H1 (cell line): ENCODE measurements around the gene MAP7D2. TPM values are rescaled to one million over a fixed set of nuclear protein-coding genes. Genes with fewer than 3 reads are reported as not detected.

Experiments
- CTCF ChIA-PET: fragments of 300-600 bp; sonication (Branson Sonifier 250); formaldehyde crosslinking; loops from one replicate; lab custom pipeline; 2021; ENCODE audit not compliant: partially characterized antibody; lab: Charles Lee
- POLR2A ChIA-PET: fragments of 300-600 bp; sonication (Branson Sonifier 250); formaldehyde crosslinking; loops from one replicate; lab custom pipeline; 2021; ENCODE audit warnings: inconsistent platforms; ENCODE audit not compliant: partially characterized antibody; lab: Charles Lee
- DNase-seq, 2 experiments: peaks; one replicate each; pipeline versions ENCODE4 v3.0.0 to v3.0.0-alpha.2; 2010 to 2022; ENCODE audit warnings: low spot score in 2 of 2, low read depth in 1 of 2, mixed read lengths in 1 of 2
- FAIRE-seq: peaks from 2 replicates; lab custom pipeline; 2011; peaks lifted over from hg19 to GRCh38; lab: Jason Lieb, UNC
- H2AFZ ChIP-seq: 2 replicates; pipeline ENCODE4 v1.8.1; 2012; ENCODE audit warnings: low read length, inconsistent platforms
- H2AK5ac ChIP-seq: 2 replicates; pipeline ENCODE4 v1.6.1; 2013; ENCODE audit warnings: low read depth, low read length
- H2BK120ac ChIP-seq: replicated peaks from 2 replicates; pipeline ENCODE3; 2013; ENCODE audit warnings: low read depth, low read length, inconsistent platforms
- H2BK12ac ChIP-seq: 2 replicates; pipeline ENCODE4 v1.6.1; 2013; ENCODE audit warnings: low read depth, low read length
- H2BK15ac ChIP-seq: 2 replicates; pipeline ENCODE4 v1.6.1; 2013; ENCODE audit warnings: low read length
- H2BK20ac ChIP-seq: 2 replicates; pipeline ENCODE4 v1.6.1; 2013; ENCODE audit warnings: low read length
- H2BK5ac ChIP-seq: 2 replicates; pipeline ENCODE4 v1.6.1; 2013; ENCODE audit warnings: low read depth, low read length
- H3K14ac ChIP-seq: 2 replicates; pipeline ENCODE4 v1.6.1; 2013; ENCODE audit warnings: inconsistent platforms; ENCODE audit not compliant: insufficient read length
- H3K18ac ChIP-seq: 2 replicates; pipeline ENCODE4 v1.6.1; 2013; ENCODE audit warnings: low read length; ENCODE audit errors: extremely low read depth
- H3K23ac ChIP-seq: 2 replicates; pipeline ENCODE4 v1.6.1; 2013; ENCODE audit warnings: inconsistent platforms; ENCODE audit not compliant: insufficient read length
- H3K23me2 ChIP-seq: 2 replicates; pipeline ENCODE4 v1.6.1; 2013; ENCODE audit warnings: low read depth, low read length
- H3K27ac ChIP-seq: 2 replicates; pipeline ENCODE4 v1.6.1; 2011; ENCODE audit warnings: low read depth, low read length, inconsistent platforms
- H3K27me3 ChIP-seq, 4 experiments: replicated peaks in 1 of 4; 1 replicate in 1 of 4; 2 replicates in 3 of 4; pipeline versions ENCODE4 v1.6.1 to v1.8.1; 2011 to 2013; ENCODE audit warnings: low read length in 3 of 4, mild to moderate bottlenecking in 3 of 4, inconsistent platforms in 2 of 4, mixed read lengths in 2 of 4, moderate library complexity in 1 of 4; ENCODE audit not compliant: control insufficient read depth in 3 of 4, insufficient read depth in 3 of 4; ENCODE audit errors: extremely low read depth in 1 of 4
- H3K36me3 ChIP-seq, 4 experiments: 2 replicates each; pipeline versions ENCODE4 v1.6.1 to v1.8.1; 2011 to 2013; ENCODE audit warnings: mild to moderate bottlenecking in 4 of 4, low read length in 3 of 4, moderate library complexity in 2 of 4, control low read depth in 1 of 4, inconsistent platforms in 1 of 4; ENCODE audit not compliant: insufficient read depth in 4 of 4, control insufficient read depth in 2 of 4
- H3K4ac ChIP-seq: replicated peaks from 2 replicates; pipeline ENCODE3; 2013; ENCODE audit warnings: low read length, low read depth, mixed read lengths, inconsistent platforms; ENCODE audit not compliant: insufficient read length
- H3K4me1 ChIP-seq, 4 experiments: replicated peaks in 1 of 4; 1 replicate in 1 of 4; 2 replicates in 3 of 4; pipeline versions ENCODE4 v1.6.1 to v1.8.1; 2011 to 2013; ENCODE audit warnings: low read length in 3 of 4, inconsistent platforms in 2 of 4, mixed read lengths in 1 of 4; ENCODE audit not compliant: insufficient read depth in 4 of 4, control insufficient read depth in 3 of 4
- H3K4me2 ChIP-seq, 2 experiments: 2 replicates each; pipeline versions ENCODE4 v1.6.1 to v1.8.1; 2011 to 2013; ENCODE audit warnings: low read depth in 2 of 2, low read length in 2 of 2, control low read depth in 1 of 2, inconsistent platforms in 1 of 2, mild to moderate bottlenecking in 1 of 2; ENCODE audit not compliant: insufficient read depth in 1 of 2
- H3K4me3 ChIP-seq, 4 experiments: fragments of 200-600, 300-600 bp in 1 of 4; sonication (generic), shearing (Covaris generic), sonication (Bioruptor Twin) in 1 of 4; 2 replicates each; pipeline versions ENCODE4 v1.5.1 to v1.8.1; 2011 to 2016; ENCODE audit warnings: low read length in 4 of 4, low read depth in 3 of 4, control low read depth in 2 of 4, inconsistent platforms in 2 of 4, mild to moderate bottlenecking in 2 of 4, mixed read lengths in 1 of 4, moderate library complexity in 1 of 4; ENCODE audit not compliant: insufficient read depth in 2 of 4; ENCODE audit errors: extremely low read depth in 1 of 4
- H3K56ac ChIP-seq: replicated peaks from 2 replicates; pipeline ENCODE3; 2013; ENCODE audit warnings: low read depth, mild to moderate bottlenecking, mixed read lengths, low read length, inconsistent platforms; ENCODE audit not compliant: insufficient read length
- H3K79me1 ChIP-seq: 2 replicates; pipeline ENCODE4 v1.6.1; 2013; ENCODE audit warnings: low read depth, low read length, control low read depth
- H3K79me2 ChIP-seq, 2 experiments: 2 replicates each; pipeline versions ENCODE4 v1.6.1 to v1.8.1; 2012 to 2013; ENCODE audit warnings: low read length in 2 of 2, mild to moderate bottlenecking in 2 of 2, inconsistent platforms in 1 of 2; ENCODE audit not compliant: insufficient read depth in 2 of 2, control insufficient read depth in 1 of 2
- H3K9ac ChIP-seq, 4 experiments: replicated peaks in 1 of 4; 1 replicate in 1 of 4; 2 replicates in 3 of 4; pipeline versions ENCODE4 v1.6.1 to v1.8.1; 2011 to 2013; ENCODE audit warnings: low read depth in 3 of 4, low read length in 3 of 4, control low read depth in 2 of 4, mild to moderate bottlenecking in 2 of 4, moderate library complexity in 2 of 4, inconsistent platforms in 1 of 4; ENCODE audit errors: extremely low read depth in 1 of 4
- H3K9me3 ChIP-seq, 2 experiments: 2 replicates each; pipeline versions ENCODE4 v1.6.1 to v1.8.1; 2012 to 2013; ENCODE audit warnings: mild to moderate bottlenecking in 2 of 2, moderate library complexity in 2 of 2, control low read depth in 1 of 2, inconsistent platforms in 1 of 2, low read depth in 1 of 2, low read length in 1 of 2, mixed read lengths in 1 of 2; ENCODE audit not compliant: insufficient read depth in 2 of 2
- H4K20me1 ChIP-seq, 2 experiments: replicated peaks in 1 of 2; 2 replicates each; pipeline versions ENCODE3 to v1.8.1; 2011 to 2013; ENCODE audit warnings: inconsistent platforms in 2 of 2, low read length in 2 of 2, mild to moderate bottlenecking in 1 of 2; ENCODE audit not compliant: insufficient read depth in 2 of 2, control insufficient read depth in 1 of 2
- H4K5ac ChIP-seq: 2 replicates; pipeline ENCODE4 v1.6.1; 2013; ENCODE audit warnings: low read length, low read depth, mixed read lengths, inconsistent platforms; ENCODE audit not compliant: insufficient read length
- H4K8ac ChIP-seq: 2 replicates; pipeline ENCODE4 v1.8.0; 2013; ENCODE audit warnings: mild to moderate bottlenecking, moderate library complexity, low read length, inconsistent platforms; ENCODE audit not compliant: insufficient read depth; ENCODE audit errors: extremely low read depth
- H4K91ac ChIP-seq: replicated peaks from 2 replicates; pipeline ENCODE3; 2013; ENCODE audit warnings: low read length, mixed read lengths, inconsistent platforms; ENCODE audit not compliant: insufficient read length
- MAX ChIP-seq: IDR thresholded peaks from 2 replicates; pipeline ENCODE4 v1.6.1; 2012; ENCODE audit warnings: inconsistent platforms
- RAD21 ChIP-seq, 2 experiments: IDR thresholded peaks in 1 of 2; conservative IDR thresholded peaks in 1 of 2; 2 replicates each; pipeline ENCODE4 v1.6.1; 2011; ENCODE audit warnings: low read depth in 2 of 2, low read length in 2 of 2, improper control_type of control experiment in 1 of 2, inconsistent platforms in 1 of 2, mild to moderate bottlenecking in 1 of 2, moderate library complexity in 1 of 2
- WGBS, 2 experiments: shearing (Covaris generic) in 1 of 2; methylation state at CpG; one replicate each; pipeline versions ENCODE4 v1.1.6 to v1.1.7; 2013 to 2015; ENCODE audit warnings: low lambda C conversion rate in 2 of 2, mixed read lengths in 2 of 2, inconsistent platforms in 1 of 2, low coverage in 1 of 2, missing lambda C conversion rate in 1 of 2; ENCODE audit not compliant: insufficient replicate concordance in 2 of 2, insufficient coverage in 1 of 2, insufficient read length in 1 of 2; ENCODE audit errors: extremely low coverage in 1 of 2, missing lambda C conversion rate in 1 of 2; 5-methylcytosine and 5-hydroxymethylcytosine counted together
- polyA plus RNA-seq, 7 experiments: library from polyadenylated mRNA; depleted of rRNA in 3 of 7; stranded (reverse) in 5 of 7; unstranded in 2 of 7; fragments of >200 nt in 5 of 7; fragments of 200-250 nt in 2 of 7; gene quantifications; 1 replicate in 5 of 7; 2 replicates in 1 of 7; 4 replicates in 1 of 7; pipeline versions ENCODE4 v1.2.1 to v1.2.3, GENCODE V29; 2011 to 2013; ENCODE audit warnings: missing spikeins in 2 of 7, mixed read lengths in 2 of 7
- total RNA-seq: library from RNA; stranded (reverse); fragmentation: NEBNext Ultra II Directional; extraction: Animal tissue kit (Norgen Biotek cat#: 25700); gene quantifications from 2 replicates; pipeline ENCODE4 v1.2.1, GENCODE V29; 2021
- TF ChIP-seq, protein P1 (sequence below), 3 experiments: IDR thresholded peaks; 1 replicate in 2 of 3; 2 replicates in 1 of 3; pipeline versions ENCODE4 v1.5.1 to v1.6.1; 2011; ENCODE audit warnings: low read length in 3 of 3, mild to moderate bottlenecking in 3 of 3, inconsistent platforms in 2 of 3, low read depth in 1 of 3, moderate library complexity in 1 of 3; ENCODE audit not compliant: insufficient read depth in 1 of 3; ENCODE audit errors: control extremely low read depth in 1 of 3

MAP7D2 gene
- total and polyA plus RNA-seq, 2 of the 8 experiments (the other 6 are each of a cell fraction or from before 2014, with no cell fraction given), result 0.65 to 0.83 TPM

DNA sequence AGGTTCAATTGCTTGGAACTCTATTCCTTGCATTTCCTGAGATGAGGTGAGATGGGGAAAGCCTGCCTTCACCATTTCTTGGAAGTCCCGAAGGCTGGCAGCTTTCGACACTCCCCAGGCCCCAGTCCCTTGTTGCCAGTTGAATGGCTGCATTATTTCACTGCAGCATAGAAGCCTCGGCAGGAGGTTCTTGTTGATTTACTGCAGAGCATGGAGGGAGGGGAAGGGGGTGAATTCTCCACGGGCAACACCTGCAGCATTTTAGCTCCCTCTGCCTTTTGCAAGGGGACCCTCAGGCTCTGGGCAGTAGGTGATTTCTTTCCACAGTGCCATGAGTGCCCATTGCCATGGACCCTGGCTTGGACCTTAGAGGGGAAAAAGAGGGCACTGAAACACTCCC, 115.1 kb downstream of the MAP7D2 start:
- H3K36me3 ChIP-seq, result no peaks in the 10 kb centered on the region
- no peaks in the 10 kb centered on the region for H3K9me3 ChIP-seq
- H3K4me2 ChIP-seq, result no peak overlapping the region; a peak in 1 of 4 replicates
- FAIRE-seq, result no peak
- no peak overlapping the region for H3K9ac ChIP-seq
- no peak overlapping the region for H3K56ac ChIP-seq
- H4K20me1 ChIP-seq, result no peaks in the 10 kb centered on the region
- no peak overlapping the region for H2BK20ac ChIP-seq
- H3K14ac ChIP-seq, result no peak overlapping the region
- H3K27ac ChIP-seq, result no peak overlapping the region
- TF ChIP-seq, protein P1, sequence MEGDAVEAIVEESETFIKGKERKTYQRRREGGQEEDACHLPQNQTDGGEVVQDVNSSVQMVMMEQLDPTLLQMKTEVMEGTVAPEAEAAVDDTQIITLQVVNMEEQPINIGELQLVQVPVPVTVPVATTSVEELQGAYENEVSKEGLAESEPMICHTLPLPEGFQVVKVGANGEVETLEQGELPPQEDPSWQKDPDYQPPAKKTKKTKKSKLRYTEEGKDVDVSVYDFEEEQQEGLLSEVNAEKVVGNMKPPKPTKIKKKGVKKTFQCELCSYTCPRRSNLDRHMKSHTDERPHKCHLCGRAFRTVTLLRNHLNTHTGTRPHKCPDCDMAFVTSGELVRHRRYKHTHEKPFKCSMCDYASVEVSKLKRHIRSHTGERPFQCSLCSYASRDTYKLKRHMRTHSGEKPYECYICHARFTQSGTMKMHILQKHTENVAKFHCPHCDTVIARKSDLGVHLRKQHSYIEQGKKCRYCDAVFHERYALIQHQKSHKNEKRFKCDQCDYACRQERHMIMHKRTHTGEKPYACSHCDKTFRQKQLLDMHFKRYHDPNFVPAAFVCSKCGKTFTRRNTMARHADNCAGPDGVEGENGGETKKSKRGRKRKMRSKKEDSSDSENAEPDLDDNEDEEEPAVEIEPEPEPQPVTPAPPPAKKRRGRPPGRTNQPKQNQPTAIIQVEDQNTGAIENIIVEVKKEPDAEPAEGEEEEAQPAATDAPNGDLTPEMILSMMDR (IDR thresholded peaks at IDR 0.05; ENCODE audit: control extremely low read depth in 1 of 3, insufficient read depth in 1 of 3, low read depth in 1 of 3, low read length in 3 of 3), result peak; percentile 4 to 28 (median 6); a peak in 3 of 4 replicates
- TF ChIP-seq RAD21 (IDR thresholded peaks at IDR 0.05 in 1 of 2, conservative IDR thresholded peaks at IDR 0.05 in 1 of 2; ENCODE audit: low read depth in 2 of 2, low read length in 2 of 2) (peak; percentile 38 to 51; a peak in 3 of 4 replicates), MAX (no peak)
- DNase-seq, result no peak
- no peak overlapping the region for H3K4ac ChIP-seq
- H3K79me2 ChIP-seq, result no peaks in the 10 kb centered on the region
- no peaks in the 10 kb centered on the region for H3K23me2 ChIP-seq
- peaks cover 0 to 3% (median 0%) of the 10 kb centered on the region in 4 experiments; a peak in 2 of 7 replicates for H3K4me1 ChIP-seq
- 85% methylated on average over 3 of the region's 4 CpGs; no CpG with 5 or more reads in 1 of the 2 experiments for WGBS, 2 experiments
- H4K5ac ChIP-seq, result no peak overlapping the region
- no peaks in the 10 kb centered on the region for H3K27me3 ChIP-seq
- no peak overlapping the region for H3K23ac ChIP-seq
- no peak overlapping the region for H2AFZ ChIP-seq
- no peak overlapping the region for H4K8ac ChIP-seq
- no peak overlapping the region for H2AK5ac ChIP-seq
- H3K18ac ChIP-seq, result no peak overlapping the region
- CTCF ChIA-PET, result interaction anchor here (0.7 to 2.1 kb wide), 4 partner anchors 8 to 55 kb away, joined by 3 to 7 read pairs (median 4); partner anchors contain the start of gene BCLAF3
- POLR2A ChIA-PET, result no interaction called here
- H2BK15ac ChIP-seq, result no peak overlapping the region
- no peak overlapping the region for H2BK120ac ChIP-seq
- no peak overlapping the region for H4K91ac ChIP-seq
- H3K79me1 ChIP-seq, result no peaks in the 10 kb centered on the region
- H2BK5ac ChIP-seq, result no peak overlapping the region
- no peak overlapping the region for H2BK12ac ChIP-seq
- H3K4me3 ChIP-seq, result no peak overlapping the region
